ENCODE results near the gene METTL17.
"Not testable (repeated sequence)": the region's sequence is repeated elsewhere in the genome, so short reads cannot be mapped to it uniquely, and the experiment has no call there.

Gene METTL17

GRCh38 chr14:21025371-21026273, 35.8 kb downstream of the METTL17 start:
- peak in 1 of 2 experiments; percentile 30 for DNase-seq

- no peak for DNase-seq
Measured at GRCh38 chr14:21026274-21026987, 36.7 kb downstream of the METTL17 start.

- no peak for DNase-seq
Measured at GRCh38 chr14:21026988-21027315, 37.2 kb downstream of the METTL17 start.

GRCh38 chr14:21029917-21030316, 40.1 kb downstream of the METTL17 start, which contains the start of gene TPPP2:
TSS of gene TPPP2 (plus strand) at chr14:21030217. CDS start at chr14:21030582, 365 bp downstream.
- DNase-seq = no peak

GRCh38 chr14:21030531-21030930, 40.8 kb downstream of the METTL17 start:
- no peak for DNase-seq

- no peak for DNase-seq
Measured at GRCh38 chr14:21032326-21033132, 42.7 kb downstream of the METTL17 start.

- DNase-seq = no peak
Measured at GRCh38 chr14:21033133-21033698, 43.4 kb downstream of the METTL17 start.

- no peak for DNase-seq
Measured at GRCh38 chr14:21034707-21035106, 44.9 kb downstream of the METTL17 start, which contains the start of gene RNASE13. TSS of gene RNASE13 (minus strand) at chr14:21034807. CDS start at chr14:21034288, 519 bp downstream.

GRCh38 chr14:21036751-21037150, 47.0 kb downstream of the METTL17 start:
- DNase-seq = no peak

GRCh38 chr14:21037156-21037555, 47.4 kb downstream of the METTL17 start:
- DNase-seq = no peak

GRCh38 chr14:21038441-21039422, 49.0 kb downstream of the METTL17 start:
- DNase-seq = no peak

GRCh38 chr14:21039585-21040369, 50.0 kb downstream of the METTL17 start:
- DNase-seq = peak; percentile 30 to 67

GRCh38 chr14:21040370-21040925, 50.7 kb downstream of the METTL17 start:
- no peak for DNase-seq

- DNase-seq = not testable (repeated sequence)
Measured at GRCh38 chr14:21040941-21041340, 51.2 kb downstream of the METTL17 start.

- DNase-seq = no peak
Measured at GRCh38 chr14:21041676-21042433, 52.1 kb downstream of the METTL17 start, which contains the start of gene RNASE7. TSS of gene RNASE7 (plus strand) at chr14:21042362. CDS start at chr14:21042993, 631 bp downstream.

- DNase-seq = no peak
Measured at GRCh38 chr14:21042918-21043317, 53.1 kb downstream of the METTL17 start.

GRCh38 chr14:21043387-21043973, 53.7 kb downstream of the METTL17 start:
- no peak for DNase-seq

- no peak for DNase-seq
Measured at GRCh38 chr14:21043974-21044618, 54.3 kb downstream of the METTL17 start.
